GM18520 (cell line): Measurements from ENCODE around the gene MED13L.
"Not testable (repeated sequence)": the region's sequence is repeated elsewhere in the genome, so short reads cannot be mapped to it uniquely, and the experiment has no call there.

Experiments used
- ATAC-seq: cut with Tn5 transposase; IDR thresholded peaks from one replicate; pipeline ENCODE4 v1.9.1; 2021; ENCODE audit not compliant: unreplicated experiment

MED13L gene

DNA sequence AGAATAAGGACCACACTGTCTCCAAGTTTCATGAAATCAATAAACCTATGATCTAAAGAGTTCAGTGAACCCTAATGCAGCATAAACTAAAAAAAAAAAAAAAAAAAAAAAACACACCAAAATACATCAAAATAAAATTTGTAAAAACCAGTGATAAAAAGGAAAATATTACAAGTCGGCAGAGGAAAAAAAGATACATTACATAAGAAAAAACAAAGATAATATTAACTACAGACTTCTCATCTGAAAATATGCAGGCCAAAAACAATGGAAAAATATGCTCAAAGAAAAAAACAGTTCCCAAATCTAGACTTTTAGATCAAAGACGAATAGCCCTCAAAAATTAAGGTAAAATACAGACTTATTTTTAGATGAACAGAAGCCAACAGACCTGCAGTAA, 27.6 kb downstream of the MED13L start:
- no peak for ATAC-seq

DNA sequence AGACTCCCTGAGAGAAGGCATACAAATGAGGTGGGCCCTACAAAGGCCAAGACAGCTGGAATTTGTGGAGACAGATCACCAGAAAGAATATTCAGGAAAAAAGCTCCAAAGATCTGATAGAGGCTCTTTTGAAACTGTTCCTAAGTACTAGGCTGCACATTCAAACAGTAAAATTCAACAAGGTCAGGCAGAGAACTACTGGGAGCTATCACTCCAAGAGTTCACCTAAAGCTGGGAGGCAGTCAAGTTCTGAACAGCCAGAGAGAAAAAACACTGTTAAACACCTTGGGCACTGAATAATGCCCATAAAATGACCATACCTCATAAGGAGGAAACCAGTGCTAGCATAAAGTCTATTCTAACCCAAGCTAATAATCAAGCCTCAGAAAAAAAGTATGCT, 28.6 kb downstream of the MED13L start:
- no peak for ATAC-seq

- ATAC-seq, result no peak
These were observed 29.1 kb downstream of the MED13L start for GRCh38 chr12:116248433-116248832.

GRCh38 chr12:116247377-116247776, 30.1 kb downstream of the MED13L start:
- no peak for ATAC-seq

- ATAC-seq, result no peak
These were observed 30.9 kb downstream of the MED13L start for GRCh38 chr12:116246490-116247179.

- ATAC-seq, result no peak
These were observed 32.3 kb downstream of the MED13L start for GRCh38 chr12:116245189-116245588.

- no peak for ATAC-seq
These were observed 32.9 kb downstream of the MED13L start for GRCh38 chr12:116244474-116245090.

GRCh38 chr12:116244001-116244400, 33.5 kb downstream of the MED13L start:
- no peak for ATAC-seq

- no peak for ATAC-seq
These were observed 34.8 kb downstream of the MED13L start for GRCh38 chr12:116242740-116243139.

DNA sequence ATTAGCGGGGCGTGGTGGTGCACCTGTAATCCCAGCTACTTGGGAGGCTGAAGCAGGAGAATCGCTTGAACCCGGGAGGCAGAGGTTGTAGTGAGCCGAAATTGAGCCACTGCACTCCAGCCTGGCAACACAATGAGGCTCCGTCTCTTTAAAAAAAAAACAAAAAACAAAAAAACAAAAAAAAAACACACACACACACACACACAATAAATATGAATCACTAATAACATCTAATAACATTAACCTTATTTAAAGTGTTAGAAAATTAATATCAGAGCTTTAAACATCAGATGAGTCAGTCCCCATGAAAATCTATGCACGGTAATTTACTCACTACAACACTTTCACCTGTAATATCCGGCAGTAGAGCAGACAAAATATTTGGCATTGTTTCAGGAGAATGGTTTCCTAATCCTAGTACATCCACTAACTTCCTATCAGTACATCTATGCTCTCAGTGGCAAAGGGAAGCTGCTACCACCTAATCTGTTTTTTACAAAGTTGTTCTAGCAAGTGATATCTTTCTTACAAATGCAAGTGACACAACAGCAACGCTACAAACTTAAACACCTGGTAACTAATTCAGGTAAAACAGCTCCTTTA, 36.2 kb downstream of the MED13L start:
- ATAC-seq, result no peak

DNA sequence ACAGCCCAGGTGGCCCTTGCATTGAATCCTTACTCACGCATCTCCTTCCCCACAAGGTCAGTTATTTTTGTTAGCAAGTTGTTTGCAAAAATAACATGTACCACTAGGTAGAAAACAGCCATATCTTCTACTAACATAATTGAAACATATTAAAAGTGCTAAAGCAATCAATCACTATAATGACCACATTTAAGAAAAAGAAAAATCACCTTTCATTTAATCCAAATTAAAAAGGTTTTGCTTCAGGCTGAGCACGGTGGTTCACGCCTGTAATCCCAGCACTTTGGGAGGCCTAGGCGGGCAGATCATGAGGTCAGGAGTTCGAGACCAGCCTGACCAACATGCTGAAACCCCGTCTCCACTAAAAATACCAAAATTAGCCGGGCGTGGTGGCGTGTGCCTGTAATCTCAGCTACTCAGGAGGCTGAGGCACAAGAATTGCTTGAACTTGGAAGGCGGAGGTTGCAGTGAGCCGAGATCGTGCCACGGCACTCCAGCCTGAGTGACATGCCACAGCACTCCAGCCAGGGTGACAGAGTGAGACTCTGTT, 38.8 kb downstream of the MED13L start:
- ATAC-seq, result not testable (repeated sequence)

DNA sequence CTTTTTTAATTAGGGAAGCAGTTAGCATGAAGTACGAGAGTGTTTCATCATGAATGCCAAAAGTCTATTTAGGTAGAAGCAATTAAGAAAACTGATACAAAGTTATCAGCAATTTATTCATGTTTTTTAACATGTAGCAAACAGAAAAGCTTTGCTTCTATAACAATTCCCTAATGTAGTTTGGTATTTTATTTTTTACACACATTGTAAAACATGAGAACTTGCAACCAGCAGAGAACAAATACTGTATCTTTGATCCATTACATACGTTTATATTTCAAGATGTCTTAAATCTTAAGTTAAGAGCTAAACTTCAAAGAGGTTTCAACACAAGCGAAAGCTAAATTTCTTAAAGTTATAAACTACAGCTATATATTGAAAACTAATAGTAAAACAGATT, 39.3 kb downstream of the MED13L start:
- no peak for ATAC-seq

DNA sequence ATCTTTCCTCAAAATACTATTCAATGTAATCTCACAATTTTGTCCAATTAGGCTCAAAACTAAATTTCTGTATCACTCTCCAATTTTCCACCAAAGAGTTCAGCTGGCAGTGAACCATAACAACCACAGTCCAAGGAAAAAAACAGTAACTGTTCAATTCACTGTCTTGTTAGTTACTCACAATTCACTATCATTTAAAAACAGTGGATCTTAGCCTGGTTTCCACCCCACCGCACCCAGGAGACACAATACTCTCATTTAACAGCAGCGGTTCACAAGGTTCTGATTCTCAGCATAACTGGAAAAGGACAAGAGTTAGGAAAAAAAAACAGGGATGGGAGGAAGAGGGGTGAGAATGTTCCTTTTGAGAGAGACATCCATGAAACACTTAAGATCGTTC, 40.5 kb downstream of the MED13L start:
- no peak for ATAC-seq

GRCh38 chr12:116236148-116236731, 41.3 kb downstream of the MED13L start:
- ATAC-seq, result no peak

DNA sequence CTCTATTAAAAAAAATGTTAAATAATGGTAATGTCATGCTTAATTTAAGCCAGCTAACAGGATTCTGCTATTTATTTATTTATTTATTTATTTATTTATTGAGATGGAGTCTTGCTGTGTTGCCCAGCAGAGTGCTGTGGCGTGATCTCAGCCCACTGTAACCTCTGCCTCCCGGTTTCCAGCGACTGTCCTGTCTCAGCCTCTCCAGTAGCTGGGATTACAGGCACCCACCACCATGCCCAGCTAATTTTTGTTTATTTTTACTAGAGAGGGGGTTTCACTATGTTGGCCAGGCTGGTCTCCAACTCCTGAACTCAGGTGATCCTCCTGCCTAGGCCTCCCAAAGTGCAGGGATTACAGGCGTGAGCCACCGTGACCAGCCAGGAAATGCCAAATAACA, 43.3 kb downstream of the MED13L start:
- not testable (repeated sequence) for ATAC-seq

DNA sequence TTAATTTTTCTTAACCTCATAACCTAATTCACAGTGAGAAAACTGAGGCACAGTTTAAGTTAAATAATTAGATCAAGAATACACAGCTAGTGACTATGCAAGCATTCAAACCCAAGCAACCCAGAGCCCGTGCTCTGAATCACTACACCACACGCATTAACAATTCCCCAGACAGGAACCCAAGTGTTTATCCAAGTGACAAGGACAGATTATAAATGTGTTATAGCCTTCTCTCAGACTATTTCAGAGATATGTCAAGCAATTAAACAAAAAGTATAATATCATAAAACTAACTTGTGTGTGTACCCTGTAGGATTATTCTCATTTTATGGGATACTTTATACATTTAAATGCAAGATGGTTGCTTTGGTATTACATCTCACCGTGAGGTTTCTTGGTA, 43.8 kb downstream of the MED13L start:
- no peak for ATAC-seq

DNA sequence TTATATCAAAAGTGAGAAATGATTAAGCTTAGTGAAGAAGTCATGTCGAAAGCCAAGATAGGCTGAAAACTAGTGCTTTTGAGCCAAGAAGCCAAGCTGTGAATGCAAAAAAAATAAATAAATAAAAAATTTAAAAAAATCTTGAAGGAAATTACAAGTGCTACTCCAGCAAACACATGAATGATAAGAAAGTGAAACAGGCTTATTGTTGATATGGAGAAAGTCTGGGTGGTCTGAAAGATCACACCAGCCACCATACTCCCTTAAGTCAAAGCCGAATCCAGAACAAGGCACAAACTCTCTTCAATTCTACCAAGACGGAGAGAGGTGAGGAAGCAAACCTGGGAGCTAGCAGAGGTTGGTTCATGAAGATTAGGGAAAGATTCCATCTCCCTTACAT, 49.7 kb downstream of the MED13L start:
- ATAC-seq, result no peak

DNA sequence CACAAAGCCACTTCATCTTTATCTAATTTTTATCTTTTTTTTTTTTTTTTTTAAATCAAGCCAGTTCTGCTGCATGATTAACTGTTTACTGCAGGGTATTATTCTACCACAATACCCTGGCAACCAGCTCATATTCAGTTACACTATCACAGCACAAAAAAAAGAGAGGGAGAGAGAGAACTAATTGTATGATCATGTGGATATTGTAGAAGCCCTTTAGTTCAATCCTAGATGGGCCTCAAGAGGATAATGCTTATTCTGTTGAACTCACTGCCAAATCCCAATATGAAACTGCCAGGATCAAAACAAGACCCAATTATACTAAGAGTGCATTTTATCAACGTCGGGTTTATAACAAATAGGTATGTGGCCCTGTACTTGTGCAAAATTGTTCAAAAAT, 51.5 kb downstream of the MED13L start:
- ATAC-seq, result no peak

DNA sequence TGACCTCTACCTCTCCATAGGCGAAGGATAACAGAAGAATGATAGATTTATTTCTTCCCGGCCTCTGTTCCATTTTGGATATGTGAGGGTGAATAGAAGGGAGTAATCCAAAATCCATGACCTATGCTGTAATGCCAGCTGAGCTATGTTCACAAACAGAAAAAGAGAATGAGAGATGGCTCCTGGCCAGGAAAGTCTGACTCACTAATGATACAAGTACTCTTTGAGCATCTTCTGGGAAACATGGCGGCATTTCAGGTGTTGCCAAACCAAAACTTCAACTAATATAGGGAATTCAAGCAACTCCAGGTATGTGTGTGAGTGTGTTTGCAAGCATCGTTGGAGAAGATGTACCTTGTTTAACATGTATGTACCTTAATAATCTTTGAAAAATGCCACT, 55.1 kb downstream of the MED13L start:
- ATAC-seq, result no peak

DNA sequence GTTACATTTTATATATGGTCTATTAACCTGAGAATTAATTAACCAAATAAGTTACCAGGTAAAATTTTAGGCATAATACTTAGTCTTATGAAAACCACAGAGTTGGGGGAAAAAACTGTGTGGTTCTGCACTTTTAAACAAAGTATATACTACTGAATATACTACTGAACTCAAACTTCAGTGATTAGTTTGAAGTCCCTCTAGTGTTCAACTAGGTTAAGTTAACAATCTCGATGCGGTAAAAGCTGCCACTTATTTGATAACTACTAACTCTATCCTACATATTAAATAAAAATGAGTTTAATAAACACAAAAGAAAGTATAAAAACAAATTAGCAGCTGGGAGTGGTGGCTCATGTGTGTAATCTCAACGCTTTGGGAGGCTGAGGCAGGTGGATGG, 56.7 kb downstream of the MED13L start:
- ATAC-seq, result no peak

DNA sequence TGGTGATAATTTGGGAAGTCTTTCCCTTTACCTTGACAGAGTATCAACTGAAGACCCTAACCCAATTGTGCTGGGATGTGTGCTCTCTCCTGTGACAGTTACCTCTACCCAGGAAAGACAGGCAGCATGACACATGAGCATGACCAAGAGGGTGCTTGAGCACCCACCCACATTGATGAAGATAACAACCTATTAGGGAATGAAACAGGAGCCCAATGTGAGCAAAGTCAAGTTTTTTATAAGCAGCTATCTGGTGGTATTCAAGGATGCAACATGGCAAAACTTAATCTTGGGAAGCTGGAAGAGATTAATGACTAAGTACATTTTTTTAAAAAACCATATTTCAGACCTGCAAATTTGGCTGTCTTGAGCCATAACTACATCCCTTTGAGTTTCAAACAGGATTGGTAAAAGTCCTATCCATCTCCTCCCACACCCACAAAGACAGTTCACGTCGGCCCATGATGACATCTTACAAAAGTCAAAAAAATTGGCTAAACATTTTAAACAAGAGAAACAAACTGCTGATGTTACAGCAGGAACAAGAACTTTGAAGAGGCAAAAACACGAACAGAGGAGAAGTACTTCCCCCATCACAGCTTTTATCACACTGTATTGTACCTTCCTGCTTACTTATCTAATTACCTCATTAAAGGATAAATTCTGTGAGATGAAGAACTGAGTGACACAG, 60.3 kb downstream of the MED13L start:
- no peak for ATAC-seq
